Smooth muscle cell (in vitro differentiated cells): ENCODE measurements around the gene SIX3. TPM values are rescaled to one million over a fixed set of nuclear protein-coding genes. Genes with fewer than 3 reads are reported as not detected.

Experiments
- DNase-seq: peaks from one replicate; lab custom pipeline; 2025; ENCODE audit not compliant: unreplicated experiment; lab: John Stamatoyannopoulos, UW
- H2AFZ ChIP-seq: fragments of 200-600 bp; sonication (generic); 2 replicates; pipeline ENCODE4 v1.6.0; 2016; ENCODE audit warnings: antibody characterized with exemption, low read depth, mild to moderate bottlenecking
- H3F3A ChIP-seq: fragments of 200-600 bp; sonication (generic); 2 replicates; pipeline ENCODE4 v1.6.0; 2017; ENCODE audit warnings: antibody characterized with exemption, low read depth
- H3K27ac ChIP-seq: fragments of 200-600 bp; sonication (generic); 2 replicates; pipeline ENCODE4 v1.5.1; 2016; ENCODE audit warnings: low read depth, mild to moderate bottlenecking
- H3K27me3 ChIP-seq: fragments of 200-600 bp; sonication (generic); 2 replicates; pipeline ENCODE4 v1.6.1; 2016; ENCODE audit warnings: low read depth, mild to moderate bottlenecking
- H3K36me3 ChIP-seq: fragments of 200-600 bp; sonication (generic); 2 replicates; pipeline ENCODE4 v1.5.1; 2016; ENCODE audit warnings: low read depth
- H3K4me1 ChIP-seq: fragments of 200-600 bp; sonication (generic); 2 replicates; pipeline ENCODE4 v1.5.1; 2016; ENCODE audit warnings: low read depth
- H3K4me2 ChIP-seq: fragments of 200-600 bp; sonication (generic); 2 replicates; pipeline ENCODE4 v1.6.0; 2016; ENCODE audit warnings: mild to moderate bottlenecking
- H3K4me3 ChIP-seq: fragments of 200-600 bp; sonication (generic); 2 replicates; pipeline ENCODE4 v1.5.1; 2016; ENCODE audit warnings: mild to moderate bottlenecking
- H3K79me2 ChIP-seq: fragments of 200-600 bp; sonication (generic); 2 replicates; pipeline ENCODE4 v1.6.0; 2016; ENCODE audit warnings: low read depth, mild to moderate bottlenecking
- H3K9ac ChIP-seq: fragments of 200-600 bp; sonication (generic); 2 replicates; pipeline ENCODE4 v1.6.0; 2016; ENCODE audit warnings: low read depth
- H3K9me3 ChIP-seq: fragments of 200-600 bp; sonication (generic); replicated peaks from 2 replicates; pipeline ENCODE4 v1.5.1; 2016; ENCODE audit warnings: low read depth
- H4K20me1 ChIP-seq: fragments of 200-600 bp; sonication (generic); 2 replicates; pipeline ENCODE4 v1.6.0; 2016; ENCODE audit warnings: low read depth
- WGBS: methylation state at CpG from one replicate; pipeline ENCODE4 v1.1.7; 2016; ENCODE audit warnings: low lambda C conversion rate; 5-methylcytosine and 5-hydroxymethylcytosine counted together
- polyA plus RNA-seq: library from polyadenylated mRNA; unstranded; fragments of >200 nt; fragmentation: Nextera tagmentation; extraction: Ambion mirVana; gene quantifications from 2 replicates; pipeline ENCODE4 v1.2.1, GENCODE V29; 2016
- total RNA-seq: library from RNA; depleted of rRNA; stranded (reverse); fragments of >200 nt; gene quantifications from 2 replicates; pipeline ENCODE4 v1.2.3, GENCODE V29; 2014
- TF ChIP-seq, protein P1 (sequence below): fragments of 200-600 bp; sonication (generic); IDR thresholded peaks from 2 replicates; pipeline ENCODE4 v1.5.1; 2017; ENCODE audit warnings: borderline replicate concordance, mild to moderate bottlenecking, antibody characterized with exemption; ENCODE audit not compliant: insufficient read depth, poor library complexity, severe bottlenecking

The SIX3 gene
- total and polyA plus RNA-seq, 2 experiments from 2014 or later: not detected

DNA sequence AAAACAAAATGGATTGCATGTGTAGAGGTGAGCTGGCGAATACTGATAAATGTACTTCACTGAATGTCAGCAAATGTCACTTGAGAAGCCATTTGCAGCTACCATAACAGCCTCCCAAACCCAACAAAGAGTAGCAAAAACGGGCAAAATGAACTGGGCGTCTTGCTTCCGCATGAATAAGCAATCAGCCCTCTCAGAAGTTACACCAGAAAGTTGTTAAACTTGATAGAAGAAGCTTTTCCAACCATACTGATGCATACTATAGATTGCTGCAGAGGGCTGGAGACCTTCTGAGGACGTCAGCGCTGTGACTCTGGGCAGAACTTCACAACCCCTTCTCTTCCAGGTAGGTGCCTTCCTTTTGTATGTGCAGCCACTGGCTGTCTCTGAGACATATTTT, 18.7 kb upstream of the SIX3 start:
- H3K36me3 ChIP-seq: no peaks in the 10 kb centered on the region
- peaks cover 32% of the 10 kb centered on the region for H3K4me1 ChIP-seq
- H3K9ac ChIP-seq: no peak overlapping the region
- H3F3A ChIP-seq: no peaks in the 10 kb centered on the region
- no peak for DNase-seq
- no peak overlapping the region for H3K4me2 ChIP-seq
- H3K9me3 ChIP-seq: no peaks in the 10 kb centered on the region
- H3K4me3 ChIP-seq: no peak overlapping the region
- WGBS: 84% methylated on average over 6 of the region's 6 CpGs
- no peak overlapping the region for H3K27ac ChIP-seq
- no peak overlapping the region for H2AFZ ChIP-seq
- peaks cover 82% of the 10 kb centered on the region for H3K27me3 ChIP-seq
- TF ChIP-seq, protein P1, sequence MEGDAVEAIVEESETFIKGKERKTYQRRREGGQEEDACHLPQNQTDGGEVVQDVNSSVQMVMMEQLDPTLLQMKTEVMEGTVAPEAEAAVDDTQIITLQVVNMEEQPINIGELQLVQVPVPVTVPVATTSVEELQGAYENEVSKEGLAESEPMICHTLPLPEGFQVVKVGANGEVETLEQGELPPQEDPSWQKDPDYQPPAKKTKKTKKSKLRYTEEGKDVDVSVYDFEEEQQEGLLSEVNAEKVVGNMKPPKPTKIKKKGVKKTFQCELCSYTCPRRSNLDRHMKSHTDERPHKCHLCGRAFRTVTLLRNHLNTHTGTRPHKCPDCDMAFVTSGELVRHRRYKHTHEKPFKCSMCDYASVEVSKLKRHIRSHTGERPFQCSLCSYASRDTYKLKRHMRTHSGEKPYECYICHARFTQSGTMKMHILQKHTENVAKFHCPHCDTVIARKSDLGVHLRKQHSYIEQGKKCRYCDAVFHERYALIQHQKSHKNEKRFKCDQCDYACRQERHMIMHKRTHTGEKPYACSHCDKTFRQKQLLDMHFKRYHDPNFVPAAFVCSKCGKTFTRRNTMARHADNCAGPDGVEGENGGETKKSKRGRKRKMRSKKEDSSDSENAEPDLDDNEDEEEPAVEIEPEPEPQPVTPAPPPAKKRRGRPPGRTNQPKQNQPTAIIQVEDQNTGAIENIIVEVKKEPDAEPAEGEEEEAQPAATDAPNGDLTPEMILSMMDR: no peak
- no peaks in the 10 kb centered on the region for H3K79me2 ChIP-seq
- H4K20me1 ChIP-seq: no peaks in the 10 kb centered on the region

GRCh38 chr2:44925561-44926136, 15.9 kb upstream of the SIX3 start:
- TF ChIP-seq, protein P1: no peak
- Histone ChIP-seq H3K4me2 (no peak overlapping the region), H3K9me3 (no peaks in the 10 kb centered on the region), H2AFZ (no peak overlapping the region), H3K27ac (no peak overlapping the region), H3K36me3 (no peaks in the 10 kb centered on the region), H3F3A (no peaks in the 10 kb centered on the region), H3K4me3 (no peak overlapping the region), H3K27me3 (peaks cover 99% of the 10 kb centered on the region), H3K4me1 (peaks cover 54% of the 10 kb centered on the region), H3K79me2 (no peaks in the 10 kb centered on the region), H3K9ac (no peak overlapping the region), H4K20me1 (no peaks in the 10 kb centered on the region)
- DNase-seq: no peak
- WGBS: 30% methylated on average over 4 of the region's 4 CpGs

DNA sequence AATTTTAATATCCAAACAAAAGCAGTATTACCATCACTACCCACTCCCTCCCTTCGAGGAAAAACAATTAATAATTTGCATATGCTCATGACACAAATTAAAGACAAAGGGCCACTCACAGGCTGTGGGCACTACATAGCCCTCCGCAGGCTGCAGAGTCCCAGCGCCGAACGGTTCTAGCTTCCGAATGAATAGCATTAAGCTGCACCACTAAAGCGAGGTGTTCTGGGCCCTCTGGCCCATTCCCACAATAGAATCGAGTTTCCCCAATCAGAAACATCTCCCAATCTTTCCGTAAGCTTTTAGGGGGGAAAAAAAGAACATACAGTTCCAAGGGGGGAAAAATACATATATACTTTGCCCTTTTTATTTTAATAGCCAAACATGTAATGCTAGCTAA, 14.5 kb upstream of the SIX3 start:
- H3K9me3 ChIP-seq: no peaks in the 10 kb centered on the region
- H3F3A ChIP-seq: no peaks in the 10 kb centered on the region
- H3K79me2 ChIP-seq: no peaks in the 10 kb centered on the region
- DNase-seq: no peak
- 8% methylated on average over 9 of the region's 9 CpGs for WGBS
- TF ChIP-seq, protein P1: no peak
- H3K4me3 ChIP-seq: no peak overlapping the region
- peaks cover 99% of the 10 kb centered on the region for H3K27me3 ChIP-seq
- no peak overlapping the region for H2AFZ ChIP-seq
- H3K27ac ChIP-seq: no peak overlapping the region
- no peak overlapping the region for H3K4me2 ChIP-seq
- peaks cover 60% of the 10 kb centered on the region for H3K4me1 ChIP-seq
- no peaks in the 10 kb centered on the region for H4K20me1 ChIP-seq
- no peaks in the 10 kb centered on the region for H3K36me3 ChIP-seq
- H3K9ac ChIP-seq: no peak overlapping the region

- Histone ChIP-seq H3K27me3 (peaks cover 100% of the 10 kb centered on the region), H3K9ac (no peak overlapping the region), H3K9me3 (no peaks in the 10 kb centered on the region), H3K79me2 (no peaks in the 10 kb centered on the region), H3K36me3 (no peaks in the 10 kb centered on the region), H3K4me2 (peak overlapping the region; percentile 78), H2AFZ (no peak overlapping the region), H3K27ac (no peak overlapping the region), H3K4me3 (no peak overlapping the region), H4K20me1 (no peaks in the 10 kb centered on the region), H3F3A (no peaks in the 10 kb centered on the region), H3K4me1 (peaks cover 67% of the 10 kb centered on the region)
- 3% methylated on average over 36 of the region's 36 CpGs for WGBS
- TF ChIP-seq, protein P1: no peak
- DNase-seq: no peak
Measured at GRCh38 chr2:44927985-44928482, 13.5 kb upstream of the SIX3 start.
